HG03060 (cell line): Measurements from ENCODE around the gene BCAS3.

Experiments
- ATAC-seq: cut with Tn5 transposase; IDR thresholded peaks from one replicate; pipeline ENCODE4 v1.9.1; 2021; ENCODE audit warnings: low read depth, moderate number of reproducible peaks; ENCODE audit not compliant: unreplicated experiment

Gene BCAS3

DNA sequence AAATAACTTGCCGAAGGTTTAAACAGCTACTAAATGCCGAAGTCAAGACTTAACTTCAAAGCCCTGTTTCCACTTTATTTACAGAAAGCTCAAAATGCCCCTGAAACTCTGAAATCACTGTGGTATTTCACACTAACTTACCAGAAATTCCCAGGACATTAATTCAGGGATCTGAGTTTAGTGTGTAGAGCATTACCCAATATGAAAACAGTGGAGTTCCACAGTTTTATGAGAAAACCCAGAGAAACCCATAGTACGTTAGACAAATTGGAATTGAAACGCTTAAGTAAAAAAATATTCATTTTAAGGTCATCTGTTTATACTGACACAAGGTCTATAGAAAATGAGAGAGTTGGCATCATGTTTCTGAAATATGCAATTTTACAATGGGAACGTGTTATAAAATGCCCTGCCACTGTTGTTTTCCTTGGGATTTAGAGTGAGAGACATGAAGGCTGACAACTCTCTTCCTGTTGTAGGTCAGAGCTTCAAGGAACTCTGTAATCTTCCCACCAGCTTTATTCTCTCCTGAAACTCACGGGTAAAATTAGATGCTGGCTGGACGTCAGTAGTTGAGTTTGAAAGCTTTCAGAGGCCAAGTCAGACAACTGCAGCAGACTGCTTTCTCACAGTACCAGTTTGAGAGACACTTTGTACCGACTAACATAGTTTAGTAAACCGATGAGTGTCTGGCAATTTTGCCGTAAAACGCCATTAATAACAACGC, 582.6 kb downstream of the BCAS3 start:
- ATAC-seq = no peak

DNA sequence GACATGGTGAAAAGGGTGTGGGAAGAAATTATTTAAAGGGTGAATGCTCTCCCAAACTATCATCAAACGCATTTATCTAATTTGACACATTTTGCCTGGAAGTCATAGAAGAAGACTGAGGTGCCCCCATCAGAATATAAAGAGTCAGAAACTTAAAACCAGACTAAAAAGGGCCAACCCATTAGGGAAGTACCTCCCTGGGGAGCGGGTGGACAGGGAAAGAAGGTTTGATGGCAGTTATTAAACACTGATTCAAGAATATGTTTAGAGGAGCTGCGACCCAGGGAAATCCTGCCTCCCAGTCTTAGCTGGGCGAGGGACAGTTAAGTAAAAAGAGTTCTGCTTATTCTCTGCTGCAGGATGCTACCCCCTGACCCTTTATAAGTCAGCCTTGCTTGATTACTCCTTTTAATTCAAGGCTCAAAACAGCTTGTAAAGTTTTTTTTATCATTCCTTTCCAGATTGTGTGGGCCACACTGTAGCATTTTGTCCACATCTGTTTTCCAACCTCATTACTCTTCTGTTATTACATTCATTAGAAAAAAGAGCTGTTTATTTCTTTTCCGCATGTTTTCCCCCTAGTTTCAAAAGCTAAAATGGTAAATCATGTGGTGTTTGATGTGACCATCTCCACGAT, 583.5 kb downstream of the BCAS3 start:
- no peak for ATAC-seq

DNA sequence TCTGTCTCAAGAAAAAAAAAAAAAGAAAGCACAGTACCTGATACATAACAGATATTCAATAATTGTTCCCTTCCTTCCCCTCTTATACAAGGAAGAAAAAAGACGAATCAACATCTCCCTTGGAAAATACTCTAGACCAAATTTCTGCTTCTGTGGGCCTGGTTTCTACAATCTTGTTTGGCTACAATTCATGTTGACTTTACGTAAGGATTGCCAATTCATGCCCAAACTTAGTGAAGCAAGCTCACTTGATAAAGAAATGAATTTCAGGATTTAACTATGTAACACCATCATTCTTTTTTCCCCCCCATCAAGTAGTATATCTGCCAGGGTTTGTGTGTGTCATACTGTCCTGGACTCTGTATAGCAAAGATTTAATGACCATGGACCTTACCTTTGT, 587.7 kb downstream of the BCAS3 start:
- no peak for ATAC-seq

DNA sequence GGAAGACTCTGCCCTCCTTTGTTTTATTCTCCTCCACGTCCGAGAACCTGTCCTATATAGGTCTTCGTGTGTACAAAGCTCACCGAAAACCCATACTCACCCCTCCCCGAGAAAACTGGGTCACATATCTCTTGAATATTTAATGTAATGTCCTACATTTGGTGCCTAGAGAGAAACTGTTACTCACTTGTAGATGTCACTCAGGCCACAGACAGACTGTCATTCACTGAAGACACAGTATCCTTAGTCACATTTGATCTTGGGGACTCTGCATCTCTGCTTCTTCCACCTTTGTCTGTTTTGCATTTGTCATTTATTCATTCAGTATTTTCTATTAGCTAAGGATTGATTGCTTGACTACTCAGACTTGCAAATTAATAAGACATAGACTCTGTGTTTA, 590.2 kb downstream of the BCAS3 start:
- no peak for ATAC-seq

DNA sequence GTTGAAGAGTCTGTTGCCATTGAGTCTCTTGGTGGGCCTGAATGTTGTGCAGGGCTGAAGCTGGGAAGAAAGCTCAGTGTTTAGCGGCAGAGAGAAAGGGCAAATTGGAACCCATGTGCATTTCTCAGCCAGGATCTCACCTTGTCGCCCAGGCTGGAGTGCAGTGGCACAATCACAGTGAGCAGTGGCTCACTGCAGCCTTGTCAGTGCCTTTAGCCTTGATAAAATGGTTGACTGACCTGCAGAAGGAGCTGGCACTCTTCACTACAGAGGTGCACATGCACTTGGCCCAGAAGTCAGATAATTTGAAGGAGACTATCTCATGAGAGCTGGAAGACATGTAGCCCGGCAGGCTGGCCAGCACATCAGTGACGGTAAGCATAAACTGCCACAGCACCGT, 597.7 kb downstream of the BCAS3 start:
- ATAC-seq = no peak

DNA sequence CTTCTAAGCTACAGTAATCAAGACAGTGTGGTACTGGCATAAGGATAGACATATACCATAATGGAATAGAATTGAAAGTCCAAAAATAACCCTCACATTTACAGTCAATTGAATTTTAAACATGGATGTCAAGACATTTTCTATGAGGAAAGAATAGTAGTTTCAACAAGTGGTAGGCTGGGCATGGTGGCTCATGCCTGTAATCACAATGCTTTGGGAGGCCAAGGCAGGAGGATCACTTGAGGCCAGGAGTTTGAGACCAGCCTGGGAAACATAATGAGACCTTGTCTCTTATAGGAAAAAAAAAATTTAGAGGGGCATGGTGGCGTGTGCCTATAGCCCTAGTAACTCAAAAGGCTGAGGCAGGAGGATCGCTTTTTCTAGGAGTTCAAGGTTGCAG, 599.2 kb downstream of the BCAS3 start:
- ATAC-seq = no peak

DNA sequence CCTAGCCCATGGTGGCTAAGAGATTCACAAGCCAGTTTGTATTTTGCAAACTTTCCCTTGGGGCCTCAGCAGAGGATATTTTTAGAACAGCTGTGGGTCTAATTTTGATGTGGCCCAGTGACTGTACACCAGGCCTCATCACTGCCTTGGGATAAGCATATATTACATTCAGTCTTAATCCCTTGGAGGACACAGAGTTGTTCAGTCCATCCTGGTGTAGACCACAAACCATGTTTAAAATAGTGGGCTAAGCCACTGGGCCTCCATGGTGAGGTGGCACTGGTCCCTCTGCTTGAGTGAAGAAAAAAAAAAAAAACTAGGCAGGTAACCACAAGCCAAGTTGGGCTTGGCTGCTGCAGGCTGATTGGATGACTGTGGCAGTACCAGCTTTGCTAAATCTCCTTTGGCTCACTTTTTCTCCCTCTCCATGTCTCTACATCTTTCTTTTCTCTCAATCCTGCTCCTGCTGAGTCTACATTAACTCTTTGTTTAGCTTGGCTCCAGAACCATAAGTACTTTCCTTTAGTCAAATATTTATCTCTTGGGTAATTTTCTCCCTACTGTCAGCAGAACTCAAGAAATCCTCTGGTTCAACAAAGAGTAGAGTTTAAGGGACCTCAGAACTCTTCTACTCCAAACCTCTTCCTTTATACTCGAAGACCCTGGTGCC, 602.0 kb downstream of the BCAS3 start:
- ATAC-seq = no peak

DNA sequence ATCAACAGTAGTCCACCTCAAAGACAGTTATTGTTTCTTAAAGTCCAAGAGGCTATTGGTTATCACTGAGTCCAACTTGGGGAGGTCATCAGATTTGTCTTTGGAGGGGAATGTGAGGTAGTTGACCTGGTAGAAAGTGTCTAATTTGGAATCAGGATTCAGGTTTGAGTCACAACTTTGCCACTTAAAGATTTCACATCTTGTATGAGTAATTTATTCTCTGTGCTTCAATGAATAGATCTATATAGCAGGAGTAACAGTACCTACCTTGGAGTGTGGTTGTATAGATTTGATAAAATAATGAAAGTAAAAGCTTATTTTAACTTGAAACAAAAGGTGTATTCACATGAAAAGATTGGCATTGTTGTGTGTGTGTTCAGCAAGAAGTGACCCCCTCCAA, 602.7 kb downstream of the BCAS3 start:
- no peak for ATAC-seq

DNA sequence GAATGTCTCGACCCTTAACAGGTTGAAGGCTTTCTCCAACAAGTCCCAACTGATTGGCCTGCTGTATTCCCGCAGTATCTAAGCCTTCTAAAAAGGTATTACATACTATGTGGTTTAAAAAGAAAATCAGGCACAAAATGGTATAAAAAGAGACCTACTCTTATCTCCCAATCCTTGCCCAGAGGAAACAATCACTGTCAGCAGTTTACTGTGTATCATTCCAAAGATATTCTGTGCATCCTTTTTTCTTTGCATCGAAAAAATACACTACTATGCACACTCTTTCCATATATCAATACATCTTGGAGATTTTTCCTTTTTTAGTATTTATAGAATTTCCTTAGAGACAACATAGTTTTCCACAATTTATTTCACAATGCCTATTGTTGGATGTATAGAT, 603.2 kb downstream of the BCAS3 start:
- ATAC-seq = no peak

DNA sequence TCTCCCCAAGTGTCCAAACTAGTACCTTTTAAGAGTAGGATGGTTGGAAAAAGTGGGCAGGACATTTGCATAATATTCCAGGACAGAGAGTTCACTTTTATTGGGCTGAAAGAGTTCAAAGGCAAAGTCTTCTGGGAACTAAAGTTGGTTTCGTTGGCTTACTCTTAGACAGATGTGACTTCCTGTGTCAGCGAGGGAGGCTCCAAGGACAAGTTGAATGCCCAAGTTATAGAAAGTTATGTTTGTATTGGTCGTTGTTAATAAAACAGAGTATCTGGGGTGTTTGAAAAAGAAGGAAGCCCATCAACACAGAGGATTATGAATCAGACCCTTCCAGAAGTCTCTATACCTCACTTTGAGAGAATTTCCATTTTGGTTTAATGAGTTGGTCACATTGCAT, 604.7 kb downstream of the BCAS3 start:
- no peak for ATAC-seq

DNA sequence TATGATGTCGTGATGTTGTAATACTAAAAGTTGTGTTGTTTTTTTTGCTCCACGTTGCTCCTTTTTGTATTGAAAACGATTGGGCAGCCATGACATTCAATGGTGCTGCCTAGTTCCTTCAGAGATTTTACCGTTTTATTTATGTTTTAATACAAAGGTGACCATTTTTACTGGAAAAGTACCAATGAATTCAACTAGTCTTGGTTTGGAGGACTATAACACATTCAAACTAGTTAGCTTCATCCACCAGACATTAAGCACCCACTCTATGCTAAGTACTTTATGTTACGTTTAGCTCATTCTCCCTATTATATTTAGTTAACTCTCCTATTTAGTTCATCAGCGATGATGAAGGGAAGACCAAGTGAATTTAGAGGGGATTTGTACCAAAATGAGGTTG, 605.4 kb downstream of the BCAS3 start:
- ATAC-seq = no peak

DNA sequence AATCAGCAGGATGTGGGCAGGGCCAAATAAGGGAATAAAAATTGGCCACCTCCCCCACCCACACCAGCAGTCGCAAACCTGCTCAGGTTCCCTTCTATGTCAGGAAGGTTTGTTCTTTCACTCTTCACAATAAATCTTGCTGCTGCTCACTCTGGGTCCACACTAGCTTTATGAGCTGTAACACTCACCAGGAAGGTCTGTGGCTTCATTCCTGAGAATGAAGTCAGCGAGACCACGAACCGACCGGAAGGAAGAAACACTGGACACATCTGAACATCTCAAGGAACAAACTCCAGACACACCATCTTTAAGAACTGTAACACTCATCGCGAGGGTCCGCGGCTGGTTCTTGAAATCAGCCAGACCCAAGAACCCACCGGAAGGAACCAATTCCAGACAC, 606.5 kb downstream of the BCAS3 start:
- no peak for ATAC-seq

DNA sequence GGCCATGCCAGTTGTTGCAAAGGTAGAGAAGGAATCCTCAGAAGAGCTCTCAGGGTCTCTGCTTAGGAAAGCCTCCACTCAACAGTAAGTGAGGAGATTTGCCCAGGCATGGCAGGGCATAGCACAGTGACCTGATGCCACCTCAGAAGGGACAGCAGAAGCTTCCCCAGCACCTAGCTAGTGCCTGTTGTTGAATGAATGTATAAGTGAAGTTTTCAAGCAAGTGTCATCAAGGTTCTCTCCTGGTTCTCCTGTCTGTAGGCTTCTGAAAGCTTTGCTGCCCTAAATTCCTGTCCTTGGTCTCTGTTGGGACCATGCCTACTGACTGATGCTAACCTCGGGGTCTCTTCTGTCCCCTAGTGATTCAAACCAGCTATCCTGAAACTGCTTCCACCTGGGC, 607.1 kb downstream of the BCAS3 start:
- ATAC-seq = no peak

DNA sequence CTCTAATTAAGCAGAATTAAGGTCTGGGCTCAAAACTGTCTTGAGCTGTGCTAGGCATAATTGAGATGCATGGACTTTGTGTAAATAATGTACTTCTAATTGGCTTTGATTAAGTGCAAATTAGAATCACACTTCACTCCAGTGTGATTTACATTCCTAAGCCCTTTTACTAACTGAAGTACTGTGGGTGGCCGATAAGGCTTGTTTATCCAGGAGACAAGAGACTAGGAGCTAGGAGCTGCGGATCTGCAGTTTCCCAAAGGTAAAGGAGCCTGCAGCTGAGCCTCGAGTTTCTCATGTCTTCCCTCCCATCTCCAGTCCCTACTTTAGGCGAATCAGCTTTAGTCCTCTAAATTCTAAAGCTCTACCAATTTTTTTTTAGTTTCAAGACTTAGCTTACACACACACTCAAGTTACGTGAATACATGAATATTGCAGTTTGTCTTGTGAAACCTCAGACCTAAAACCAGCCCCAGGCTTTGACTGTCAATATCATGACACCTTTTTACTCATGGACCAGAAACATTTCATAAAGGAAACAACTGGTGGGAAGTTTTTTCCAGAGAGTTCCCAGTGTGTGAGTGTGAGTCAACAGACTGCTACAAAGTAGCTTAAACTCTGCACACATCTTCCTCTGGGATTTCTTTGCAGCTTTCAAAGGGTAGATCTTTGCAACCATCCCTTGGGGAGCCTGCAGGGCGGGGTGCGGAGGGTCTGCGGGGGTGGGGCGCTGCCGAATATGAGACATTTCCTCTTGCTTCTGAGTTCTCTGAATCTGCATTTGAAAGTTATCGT, 608.1 kb downstream of the BCAS3 start:
- ATAC-seq = no peak

DNA sequence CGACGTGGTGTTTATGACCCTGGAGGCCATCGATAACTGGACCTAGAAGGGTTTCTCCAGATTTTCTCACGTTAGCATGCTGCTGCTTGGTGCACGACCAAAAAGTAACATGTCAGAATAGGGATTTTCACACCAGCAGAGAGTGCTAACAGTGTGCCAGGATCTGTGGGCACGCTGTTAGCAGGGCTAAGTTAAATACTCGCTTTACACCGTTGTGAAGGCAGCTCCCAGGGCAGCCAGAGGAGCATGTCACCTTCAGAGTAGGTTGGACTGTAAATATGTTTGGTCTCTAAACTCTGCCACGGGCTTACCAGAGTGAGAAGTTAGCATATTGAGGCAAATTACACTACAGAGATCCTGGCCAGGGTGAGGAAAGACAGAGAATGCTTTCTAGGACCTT, 608.8 kb downstream of the BCAS3 start:
- no peak for ATAC-seq

DNA sequence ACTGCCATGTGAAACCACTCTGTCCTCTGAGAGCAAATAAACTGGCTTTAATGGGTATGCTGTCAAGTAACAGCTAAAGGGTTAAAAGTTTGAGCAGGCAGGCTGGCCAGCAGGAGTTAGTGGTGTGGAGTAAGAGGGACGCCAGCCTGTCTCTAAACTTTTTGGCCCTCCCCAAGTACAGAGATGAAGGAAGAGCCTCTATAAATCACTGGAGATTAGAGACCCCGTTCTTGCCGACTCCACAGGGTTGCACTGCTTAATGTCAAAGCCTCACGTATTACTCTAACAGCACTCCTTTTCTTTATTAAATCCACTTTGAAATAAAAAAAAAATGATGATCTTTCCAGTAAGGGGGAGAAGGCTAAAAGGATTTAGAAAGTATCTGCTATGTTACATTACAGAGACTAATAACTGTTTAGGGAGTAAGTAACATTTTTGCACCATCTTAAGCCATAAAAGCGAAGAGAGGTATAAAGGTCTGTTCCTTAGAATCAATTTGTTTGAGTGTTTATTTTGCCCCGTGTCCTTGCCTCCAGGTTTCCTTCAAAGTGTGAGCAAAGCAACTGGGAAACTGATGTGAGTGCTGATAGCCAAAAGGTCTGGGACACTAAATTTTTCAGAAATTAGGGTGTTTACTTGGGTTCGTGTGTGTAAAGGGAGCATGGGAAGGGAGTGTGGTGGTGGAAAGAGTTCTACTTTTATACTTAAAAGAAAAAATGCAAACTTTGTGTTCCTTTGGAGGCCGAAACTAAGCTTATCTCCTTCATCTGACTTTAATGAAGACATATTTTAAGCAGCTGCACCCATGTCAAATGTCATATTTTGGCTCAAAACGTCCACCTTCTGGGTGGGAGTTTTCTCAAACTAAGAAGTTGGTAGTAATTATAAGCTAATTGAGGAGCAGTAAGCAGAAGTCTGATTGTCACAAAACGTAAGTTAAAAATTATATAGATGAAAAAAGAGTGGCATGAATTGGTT, 612.0 kb downstream of the BCAS3 start:
- no peak for ATAC-seq

DNA sequence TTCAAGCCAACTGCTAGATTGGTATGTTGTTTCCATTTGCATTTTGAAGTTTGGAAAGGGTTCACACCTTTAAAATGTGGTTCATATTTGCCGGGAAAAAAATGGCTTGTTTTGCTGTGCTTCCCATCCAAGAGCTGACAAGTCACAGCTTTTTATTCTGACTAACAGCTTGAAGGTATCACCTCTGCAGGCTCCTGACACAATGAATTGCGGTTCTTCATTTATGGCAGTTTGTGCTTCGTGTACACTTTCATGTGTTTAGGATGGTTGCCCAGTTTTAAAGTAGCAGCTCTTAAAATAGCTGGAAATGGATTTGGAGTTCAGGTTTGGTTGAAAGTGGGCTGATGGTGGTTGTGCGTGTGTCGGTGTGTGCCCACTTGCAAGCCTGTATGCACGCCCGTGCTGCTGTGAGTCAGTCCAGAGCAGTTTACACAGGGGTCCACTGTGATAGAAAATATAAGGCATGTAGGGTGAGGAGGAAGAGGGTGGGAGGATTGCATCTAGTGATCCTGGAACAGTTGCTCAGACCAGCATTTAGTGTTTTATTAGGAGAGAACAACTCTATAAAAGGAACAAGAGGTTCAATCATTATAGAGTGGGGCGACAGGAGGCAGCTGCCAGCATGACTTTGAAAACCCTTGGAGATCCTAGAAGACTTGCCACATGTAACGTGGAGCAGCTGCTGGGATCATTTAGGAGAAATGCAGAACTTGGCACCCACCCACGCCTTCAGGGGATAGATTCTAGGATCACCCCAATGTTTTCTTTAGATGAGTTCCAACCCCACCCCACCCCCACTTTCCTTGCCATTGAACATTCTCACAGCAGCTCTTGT, 614.0 kb downstream of the BCAS3 start:
- no peak for ATAC-seq

DNA sequence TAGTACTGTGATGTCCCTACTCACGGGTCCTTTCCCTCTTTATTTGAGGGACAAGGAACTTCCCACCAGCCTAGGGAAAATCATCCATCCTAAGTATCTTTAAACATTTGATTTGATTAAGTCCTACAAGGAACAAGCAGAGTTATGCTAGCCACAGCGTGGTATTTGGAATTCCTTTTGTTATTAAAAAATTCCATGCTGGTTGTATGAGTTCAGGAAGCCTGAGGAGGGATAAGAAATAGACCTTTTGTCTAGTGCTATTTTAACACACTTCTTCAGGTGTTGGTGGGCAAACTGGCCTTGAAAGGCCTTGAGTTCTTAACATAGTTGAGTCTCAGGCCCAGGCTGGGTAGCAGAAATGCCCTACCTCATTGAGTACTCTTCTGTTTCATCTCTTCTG, 616.6 kb downstream of the BCAS3 start:
- no peak for ATAC-seq

DNA sequence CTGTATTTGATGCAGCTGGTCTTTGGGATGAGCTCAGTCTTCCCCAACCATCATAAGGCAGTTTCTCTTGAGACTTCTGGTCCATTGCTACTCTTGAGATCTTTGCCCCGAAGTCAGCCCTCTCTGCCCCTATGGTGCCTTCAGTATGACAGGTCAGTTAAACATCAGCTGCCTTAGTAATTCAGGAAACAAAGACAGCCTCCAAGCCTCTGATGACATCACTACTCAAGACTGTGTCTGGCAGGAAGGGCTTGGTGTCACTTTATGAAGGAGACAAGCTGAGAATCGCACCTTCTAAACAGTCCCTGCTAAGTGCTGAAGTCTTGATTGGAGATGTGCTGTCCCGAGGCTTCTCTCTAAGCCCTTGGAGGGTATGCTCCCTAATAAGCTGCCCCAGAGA, 617.1 kb downstream of the BCAS3 start:
- ATAC-seq = no peak
